LoVo (cell line): Measurements from ENCODE around the gene DEK.
"Not testable (repeated sequence)": the region's sequence is repeated elsewhere in the genome, so short reads cannot be mapped to it uniquely, and the experiment has no call there.

Experiments
- DNase-seq: peaks from one replicate; pipeline ENCODE4 v3.0.0-alpha.2; 2016; ENCODE audit warnings: low spot score

Gene DEK

DNA sequence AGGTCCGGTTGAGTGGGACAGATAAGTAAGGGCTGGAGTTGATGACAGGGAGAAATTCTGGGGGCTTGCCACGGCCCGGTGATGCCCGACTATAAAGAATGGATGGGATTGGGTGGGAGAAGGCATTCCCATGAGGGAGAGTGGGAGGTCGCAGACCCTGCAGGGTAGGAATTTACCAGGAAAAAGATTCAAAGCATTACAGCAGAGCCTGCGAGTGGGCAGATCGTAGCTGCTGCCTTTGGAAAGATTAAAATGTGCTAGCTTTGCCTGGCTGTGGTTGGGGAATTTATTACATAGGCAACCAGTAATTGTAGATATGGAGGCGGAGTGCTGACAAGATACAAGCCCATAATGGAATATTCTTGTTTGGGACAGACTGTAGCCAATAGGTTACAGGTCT is 59.6 kb downstream of the DEK start:
- DNase-seq, result no peak

DNA sequence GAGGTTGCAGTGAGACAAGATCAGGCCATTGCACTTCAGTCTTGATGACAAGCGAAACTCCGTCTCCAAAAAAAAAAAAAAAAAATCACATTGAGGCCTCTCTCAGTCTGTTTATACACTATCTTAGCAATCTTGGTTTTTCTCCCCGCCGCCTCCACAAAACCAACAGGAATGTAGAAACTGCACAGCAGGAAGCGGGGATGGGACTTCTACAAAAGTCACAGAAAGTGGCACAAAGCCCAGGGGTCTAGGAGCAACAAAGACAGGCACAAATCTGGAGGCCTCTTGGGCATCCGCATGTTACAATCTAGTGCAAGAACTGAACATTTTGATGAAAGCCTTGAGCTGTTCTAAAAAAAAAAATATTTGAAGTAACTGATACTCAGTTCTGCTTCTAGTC is 60.5 kb downstream of the DEK start:
- no peak for DNase-seq

DNA sequence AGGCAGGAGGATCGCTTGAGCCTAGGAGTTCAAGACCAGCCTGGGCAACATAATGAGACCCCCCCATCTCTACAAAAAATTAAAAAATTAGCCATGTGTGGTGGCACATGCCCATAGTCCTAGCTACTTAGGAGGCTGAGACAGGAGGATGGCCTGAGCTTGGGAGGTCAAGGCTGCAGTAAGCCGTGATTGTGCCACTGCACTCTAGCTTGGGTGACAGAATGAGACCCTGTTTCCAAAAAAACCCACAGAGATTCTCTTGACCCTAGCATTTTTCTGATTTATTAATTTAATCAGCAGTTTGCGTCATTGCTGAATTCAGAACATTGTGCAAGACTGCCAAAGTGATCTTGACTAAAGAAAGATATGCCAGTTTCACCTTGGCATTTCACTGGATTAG is 72.3 kb downstream of the DEK start:
- no peak for DNase-seq

DNA sequence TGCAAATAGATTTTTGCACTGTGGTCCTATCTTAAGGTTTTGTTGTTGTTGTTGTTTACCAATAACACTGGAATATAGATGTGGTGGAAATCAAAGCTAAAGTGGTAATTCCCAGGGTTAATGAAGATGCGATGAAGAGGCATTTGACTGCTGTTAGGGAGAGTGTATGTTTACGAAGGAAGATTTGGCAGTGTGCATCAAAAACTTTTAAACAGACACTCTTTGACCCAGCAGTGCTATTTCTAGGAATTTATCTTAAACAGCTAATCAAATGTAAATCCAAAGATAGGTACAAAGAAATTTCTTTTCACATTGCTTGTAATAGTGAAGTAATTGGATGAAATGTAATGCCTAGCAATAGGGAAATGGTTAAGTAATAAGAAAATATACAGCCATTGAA is 75.1 kb downstream of the DEK start:
- no peak for DNase-seq

DNA sequence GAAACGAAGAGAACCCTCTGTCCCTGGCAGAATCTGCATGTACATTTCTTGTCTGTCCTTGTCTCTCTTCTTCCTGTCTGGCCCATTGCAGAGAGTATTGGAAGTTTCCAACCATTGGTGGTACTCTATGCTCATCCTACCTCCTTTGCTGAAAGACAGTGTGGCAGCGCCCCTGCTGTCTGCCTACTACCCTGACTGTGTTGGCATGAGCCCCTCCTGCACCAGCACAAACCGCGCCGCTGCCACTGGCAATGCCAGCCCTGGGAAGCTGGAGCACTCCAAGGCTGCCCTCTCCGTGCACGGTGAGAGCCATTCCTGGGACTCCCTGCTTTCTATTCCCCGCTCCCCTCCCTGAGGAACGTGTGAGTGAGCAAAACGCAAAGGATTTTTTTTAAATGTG is 76.6 kb downstream of the DEK start:
- no peak for DNase-seq

DNA sequence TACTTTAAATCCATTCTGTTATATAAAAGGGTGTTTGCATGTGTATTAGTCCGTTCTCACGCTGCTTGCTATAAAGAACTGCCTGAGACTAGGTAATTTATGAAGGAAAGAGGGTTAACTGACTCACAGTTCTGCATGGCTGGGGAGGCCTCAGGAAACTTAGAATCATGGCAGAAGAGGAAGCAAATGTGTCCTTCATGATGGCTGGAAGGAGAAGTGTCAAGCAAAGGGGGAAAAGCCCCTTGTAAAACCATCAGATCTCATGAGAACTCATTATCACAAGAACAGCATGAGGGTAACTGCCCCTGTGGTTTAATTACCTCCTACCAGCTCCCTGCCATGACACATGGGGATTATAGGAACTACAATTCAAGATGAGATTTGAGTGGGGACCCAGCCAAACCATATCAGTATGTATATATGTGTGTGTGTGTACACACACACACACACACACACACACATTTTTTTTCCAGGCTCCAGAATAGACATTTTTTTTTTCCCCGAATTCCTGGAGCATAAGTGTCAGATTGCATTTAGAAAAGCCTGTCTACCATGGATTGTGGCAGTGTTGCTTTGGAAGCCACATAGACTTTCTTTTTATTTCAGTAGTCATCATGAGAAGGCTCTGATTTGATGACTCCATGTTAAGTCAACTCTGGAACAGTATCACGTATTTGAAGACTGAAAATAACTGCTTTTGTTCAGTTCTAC is 77.6 kb downstream of the DEK start:
- no peak for DNase-seq

DNA sequence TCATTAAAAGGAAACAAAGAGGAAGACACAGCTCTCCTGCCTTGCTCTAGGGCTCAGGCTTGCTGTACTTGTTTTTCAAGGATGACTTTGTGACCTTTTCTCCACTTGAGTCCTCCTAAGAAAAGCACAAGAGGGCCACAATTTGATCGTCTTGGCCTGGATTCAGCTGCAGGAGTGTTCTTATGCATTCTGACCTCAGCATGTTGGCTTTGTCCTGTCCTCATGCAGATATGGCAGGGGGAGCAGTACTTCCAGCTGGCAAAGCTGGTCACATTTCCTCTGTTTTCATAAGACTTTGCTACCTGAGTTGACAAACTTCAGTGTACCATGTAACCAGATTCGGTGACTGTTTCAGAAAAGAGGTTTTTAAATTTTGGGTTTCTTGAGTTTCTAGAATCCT is 78.3 kb downstream of the DEK start:
- DNase-seq, result no peak

DNA sequence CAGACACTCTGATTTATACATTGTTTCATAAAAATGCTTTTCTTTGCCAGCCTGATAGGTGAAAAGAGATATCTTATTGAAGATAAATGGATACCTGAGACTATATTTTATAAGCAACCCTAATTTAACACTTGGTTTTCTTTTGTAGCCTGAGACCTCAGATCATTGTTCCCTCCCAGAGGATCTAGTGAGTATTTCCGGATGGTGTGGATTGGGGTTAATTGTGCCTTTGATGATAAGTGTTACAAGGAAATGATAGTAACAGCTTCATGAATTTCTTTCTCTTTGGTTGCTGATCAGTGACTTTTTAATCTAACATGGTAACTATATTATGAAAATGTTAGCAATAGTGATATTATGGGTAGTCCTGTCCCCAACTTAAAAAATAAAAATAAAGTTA is 78.7 kb downstream of the DEK start:
- DNase-seq, result no peak

DNA sequence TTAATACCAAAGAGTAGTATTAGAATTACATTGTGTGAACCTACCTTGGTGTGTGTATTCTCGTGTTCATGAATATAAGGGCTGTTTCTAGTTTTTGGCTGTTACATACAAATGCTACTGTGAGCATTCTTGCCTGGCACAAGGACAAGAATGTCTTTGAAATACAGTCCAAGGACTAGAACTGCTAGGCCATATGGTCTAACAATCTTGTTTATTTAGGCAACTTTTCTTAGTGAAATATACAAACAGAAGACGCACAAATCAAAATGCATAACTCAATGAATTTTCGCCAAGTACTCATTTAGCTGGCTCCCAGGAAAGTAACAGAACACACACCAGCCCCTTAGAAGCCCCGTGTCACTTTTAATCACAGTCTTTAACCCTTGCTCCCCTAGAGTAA is 80.6 kb downstream of the DEK start:
- DNase-seq, result no peak

DNA sequence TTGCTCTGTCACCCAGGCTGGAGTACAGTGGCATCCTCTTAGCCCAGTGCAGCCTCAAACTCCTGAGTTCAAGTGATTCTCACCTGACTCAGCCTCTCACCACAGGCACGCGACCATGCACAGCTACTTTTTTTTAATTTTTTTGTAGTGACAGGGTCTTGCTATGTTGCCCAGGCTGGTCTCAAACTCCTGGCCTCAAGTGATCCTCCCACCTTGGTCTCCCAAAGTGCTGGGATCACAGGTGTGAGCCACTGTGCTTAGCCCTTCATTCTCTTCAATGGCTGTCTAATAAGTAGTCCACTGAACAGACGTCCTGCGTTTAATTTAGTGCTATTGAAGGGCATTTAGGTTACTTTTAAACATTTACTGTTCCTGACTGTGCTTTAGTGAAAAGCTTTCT is 81.8 kb downstream of the DEK start:
- DNase-seq, result no peak

DNA sequence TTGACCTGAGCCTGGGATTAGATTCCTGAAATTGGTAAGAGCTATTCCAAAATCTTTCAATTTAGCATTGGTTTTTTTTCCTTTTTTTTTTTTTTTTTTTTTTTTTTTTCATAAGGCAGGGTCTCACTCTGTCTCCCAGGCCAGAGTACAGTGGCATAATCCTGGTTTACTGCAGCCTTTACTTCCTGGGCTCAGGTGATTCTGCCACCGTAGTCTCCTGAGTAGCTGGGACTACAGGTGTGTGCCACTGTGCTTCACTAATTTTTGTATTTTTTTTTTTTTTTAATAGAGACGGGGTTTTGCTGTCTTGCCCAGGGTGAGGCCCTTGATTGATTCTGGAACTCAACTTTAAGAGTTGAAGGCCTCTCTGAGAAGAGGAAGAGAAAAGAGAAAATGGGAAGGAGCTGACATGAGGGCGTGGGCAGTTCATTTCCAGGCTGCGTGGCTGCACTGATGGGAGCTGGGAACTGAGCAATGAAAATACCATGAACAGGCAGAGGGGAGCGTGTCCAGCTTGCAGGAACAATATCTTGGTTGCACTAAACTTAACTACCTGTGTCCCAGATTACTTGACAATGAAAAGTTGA is 84.5 kb downstream of the DEK start:
- no peak for DNase-seq

DNA sequence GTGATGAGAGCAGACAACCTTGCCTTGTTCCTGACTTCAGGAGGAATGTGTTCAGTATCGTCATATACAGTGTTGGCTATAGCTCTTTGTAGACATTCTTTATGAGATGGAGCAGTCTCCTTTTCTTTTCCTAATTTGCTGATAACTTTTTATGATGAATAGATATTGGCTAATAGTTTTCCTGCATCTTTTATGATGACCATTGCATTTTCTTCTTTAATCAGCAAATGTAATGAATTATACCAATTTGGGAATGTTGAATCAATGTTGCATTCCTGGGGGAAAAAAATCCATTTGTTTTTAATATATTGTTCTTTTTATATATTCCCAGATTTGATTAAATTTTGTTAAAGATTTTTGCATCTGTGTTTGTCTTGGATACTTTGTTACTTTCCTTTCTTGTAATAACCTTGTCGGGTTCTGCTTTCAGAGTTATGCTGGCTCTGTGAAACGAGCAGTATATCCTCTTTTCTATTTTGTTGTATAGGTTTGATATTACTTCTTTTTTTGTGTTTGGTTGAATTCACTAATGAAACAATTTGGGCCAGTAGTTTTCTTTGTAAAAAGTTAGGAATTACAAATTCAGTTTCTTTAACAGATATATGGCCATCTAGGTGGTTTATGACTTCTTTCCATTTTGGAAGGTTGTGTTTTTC is 85.2 kb downstream of the DEK start:
- DNase-seq, result no peak

DNA sequence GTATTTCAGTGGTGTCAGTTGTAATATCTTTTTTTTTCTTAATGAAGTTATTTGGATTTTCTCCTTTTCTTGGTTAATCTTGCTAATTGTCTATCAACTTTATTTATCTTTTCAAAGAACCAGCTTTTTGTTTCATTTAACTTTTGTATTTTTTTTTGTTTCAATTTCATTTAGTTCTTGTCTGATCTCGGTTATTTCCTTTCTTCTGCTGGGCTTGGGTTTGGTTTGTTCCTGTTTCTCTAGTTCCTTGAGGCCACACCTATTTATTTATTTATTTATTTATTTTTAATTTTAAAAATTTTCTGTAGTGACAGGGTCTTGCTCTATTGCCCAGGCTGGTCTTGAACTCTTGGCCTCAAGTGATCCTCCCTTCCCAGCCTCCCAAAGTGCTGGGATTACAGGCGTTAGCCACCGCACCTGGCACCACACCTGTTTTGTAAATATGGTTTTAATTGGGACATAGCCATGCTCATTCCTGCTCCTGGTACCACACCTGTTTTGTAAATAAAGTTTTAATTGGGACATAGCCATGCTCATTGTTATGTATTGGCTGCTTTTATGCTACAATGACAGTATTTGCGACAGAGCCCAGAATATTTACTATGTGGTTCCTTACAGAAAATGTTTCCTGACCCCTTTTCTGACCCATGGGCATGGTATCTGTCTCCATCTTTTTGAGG is 86.9 kb downstream of the DEK start:
- DNase-seq, result no peak

DNA sequence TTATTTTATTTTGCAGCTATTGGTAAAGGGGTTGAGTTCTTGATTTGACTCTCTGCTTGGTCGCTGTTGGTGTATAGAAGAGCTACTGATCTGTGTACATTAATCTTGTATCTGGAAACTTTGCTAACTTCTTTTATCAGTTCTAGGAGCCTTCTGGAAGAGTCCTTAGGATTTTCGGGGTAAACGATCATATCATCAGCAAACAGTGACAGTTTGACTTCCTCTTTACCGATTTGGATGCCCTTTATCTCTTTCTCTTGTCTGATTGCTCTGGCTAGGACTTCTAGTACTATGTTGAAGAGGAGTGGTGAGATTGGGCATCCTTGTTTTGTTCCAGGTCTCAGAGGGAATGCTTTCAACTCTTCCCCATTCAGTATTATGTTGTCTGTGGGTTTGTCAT is 88.1 kb downstream of the DEK start:
- not testable (repeated sequence) for DNase-seq
